ENCODE results near the gene PIP5K1C.
"Not testable (repeated sequence)": the region's sequence is repeated elsewhere in the genome, so short reads cannot be mapped to it uniquely, and the experiment has no call there.

The PIP5K1C gene

GRCh38 chr19:3656073-3656746 is 44.1 kb downstream of the PIP5K1C start:
- Mint-ChIP-seq H3K27me3 (no peaks in the 10 kb centered on the region), H3K9me3 (ENCODE audit: low read depth) (no peaks in the 10 kb centered on the region), H3K4me1 (ENCODE audit: low read depth) (no peaks in the 10 kb centered on the region), H3K27ac (no peak overlapping the region), H3K4me3 (no peak overlapping the region), H3K36me3 (no peaks in the 10 kb centered on the region)

GRCh38 chr19:3655402-3656072 is 44.7 kb downstream of the PIP5K1C start:
- H3K27me3 Mint-ChIP-seq = no peaks in the 10 kb centered on the region
- H3K36me3 Mint-ChIP-seq = no peaks in the 10 kb centered on the region
- no peaks in the 10 kb centered on the region for H3K4me1 Mint-ChIP-seq (ENCODE audit: low read depth)

GRCh38 chr19:3653865-3654513 is 46.3 kb downstream of the PIP5K1C start:
- H3K27ac Mint-ChIP-seq = no peak overlapping the region
- H3K4me1 Mint-ChIP-seq (ENCODE audit: low read depth) = no peaks in the 10 kb centered on the region
- no peaks in the 10 kb centered on the region for H3K27me3 Mint-ChIP-seq
- no peak overlapping the region for H3K4me3 Mint-ChIP-seq
- no peaks in the 10 kb centered on the region for H3K9me3 Mint-ChIP-seq (ENCODE audit: low read depth)
- H3K36me3 Mint-ChIP-seq = no peaks in the 10 kb centered on the region

More at GRCh38 chr19:3655402-3656072, 44.7 kb downstream of the PIP5K1C start:
- Mint-ChIP-seq H3K4me3 (no peak overlapping the region), H3K27ac (no peak overlapping the region), H3K9me3 (ENCODE audit: low read depth) (no peaks in the 10 kb centered on the region)

- H3K4me1 Mint-ChIP-seq (ENCODE audit: low read depth) = no peaks in the 10 kb centered on the region
Measured at GRCh38 chr19:3653081-3653795, 47.0 kb downstream of the PIP5K1C start.

GRCh38 chr19:3652422-3652821 is 47.8 kb downstream of the PIP5K1C start:
- H3K36me3 Mint-ChIP-seq = no peaks in the 10 kb centered on the region
- H3K27me3 Mint-ChIP-seq = no peaks in the 10 kb centered on the region
- H3K4me1 Mint-ChIP-seq (ENCODE audit: low read depth) = no peaks in the 10 kb centered on the region
- H3K9me3 Mint-ChIP-seq (ENCODE audit: low read depth) = no peaks in the 10 kb centered on the region
- no peak overlapping the region for H3K27ac Mint-ChIP-seq
- no peak overlapping the region for H3K4me3 Mint-ChIP-seq

More at GRCh38 chr19:3653081-3653795, 47.0 kb downstream of the PIP5K1C start:
- Mint-ChIP-seq H3K4me3 (no peak overlapping the region), H3K9me3 (ENCODE audit: low read depth) (no peaks in the 10 kb centered on the region), H3K27ac (no peak overlapping the region), H3K36me3 (no peaks in the 10 kb centered on the region), H3K27me3 (no peaks in the 10 kb centered on the region)

GRCh38 chr19:3651684-3652083 is 48.6 kb downstream of the PIP5K1C start:
- no peak overlapping the region for H3K4me3 Mint-ChIP-seq
- no peaks in the 10 kb centered on the region for H3K27me3 Mint-ChIP-seq
- no peak overlapping the region for H3K27ac Mint-ChIP-seq
- no peaks in the 10 kb centered on the region for H3K9me3 Mint-ChIP-seq (ENCODE audit: low read depth)
- H3K4me1 Mint-ChIP-seq (ENCODE audit: low read depth) = no peaks in the 10 kb centered on the region
- H3K36me3 Mint-ChIP-seq = no peaks in the 10 kb centered on the region

GRCh38 chr19:3649888-3650287 is 50.4 kb downstream of the PIP5K1C start:
- Mint-ChIP-seq H3K27ac (no peak overlapping the region), H3K27me3 (no peaks in the 10 kb centered on the region), H3K4me3 (no peak overlapping the region), H3K9me3 (ENCODE audit: low read depth) (no peaks in the 10 kb centered on the region), H3K36me3 (no peaks in the 10 kb centered on the region), H3K4me1 (ENCODE audit: low read depth) (no peaks in the 10 kb centered on the region)

GRCh38 chr19:3648037-3648905 is 52.0 kb downstream of the PIP5K1C start:
- no peaks in the 10 kb centered on the region for H3K27me3 Mint-ChIP-seq
- no peaks in the 10 kb centered on the region for H3K9me3 Mint-ChIP-seq (ENCODE audit: low read depth)
- no peak overlapping the region for H3K4me3 Mint-ChIP-seq
- H3K27ac Mint-ChIP-seq = no peak overlapping the region
- no peaks in the 10 kb centered on the region for H3K36me3 Mint-ChIP-seq
- H3K4me1 Mint-ChIP-seq (ENCODE audit: low read depth) = no peaks in the 10 kb centered on the region

- not testable (repeated sequence) for H3K36me3 Mint-ChIP-seq; H3K4me1 Mint-ChIP-seq (ENCODE audit: low read depth)
Measured at GRCh38 chr19:3647102-3647501, 53.2 kb downstream of the PIP5K1C start.

GRCh38 chr19:3646336-3647092 is 53.8 kb downstream of the PIP5K1C start:
- no peak overlapping the region for H3K27ac Mint-ChIP-seq
- no peak overlapping the region for H3K4me3 Mint-ChIP-seq
- H3K36me3 Mint-ChIP-seq = no peaks in the 10 kb centered on the region
- no peaks in the 10 kb centered on the region for H3K4me1 Mint-ChIP-seq (ENCODE audit: low read depth)
- no peaks in the 10 kb centered on the region for H3K27me3 Mint-ChIP-seq
- H3K9me3 Mint-ChIP-seq (ENCODE audit: low read depth) = no peaks in the 10 kb centered on the region

More at GRCh38 chr19:3647102-3647501, 53.2 kb downstream of the PIP5K1C start:
- H3K27ac Mint-ChIP-seq; H3K4me3 Mint-ChIP-seq; H3K9me3 Mint-ChIP-seq (ENCODE audit: low read depth); H3K27me3 Mint-ChIP-seq: not testable (repeated sequence)

GRCh38 chr19:3645726-3646125 is 54.5 kb downstream of the PIP5K1C start:
- Mint-ChIP-seq H3K9me3 (ENCODE audit: low read depth) (no peaks in the 10 kb centered on the region), H3K36me3 (no peaks in the 10 kb centered on the region), H3K4me3 (no peak overlapping the region), H3K4me1 (ENCODE audit: low read depth) (no peaks in the 10 kb centered on the region), H3K27me3 (no peaks in the 10 kb centered on the region), H3K27ac (no peak overlapping the region)

- H3K4me1 Mint-ChIP-seq (ENCODE audit: low read depth) = no peaks in the 10 kb centered on the region
Measured at GRCh38 chr19:3645067-3645396, 55.2 kb downstream of the PIP5K1C start.

GRCh38 chr19:3644351-3645066 is 55.8 kb downstream of the PIP5K1C start:
- no peak overlapping the region for H3K27ac Mint-ChIP-seq
- no peaks in the 10 kb centered on the region for H3K9me3 Mint-ChIP-seq (ENCODE audit: low read depth)
- no peak overlapping the region for H3K4me3 Mint-ChIP-seq
- H3K36me3 Mint-ChIP-seq = no peaks in the 10 kb centered on the region
- no peaks in the 10 kb centered on the region for H3K27me3 Mint-ChIP-seq
- H3K4me1 Mint-ChIP-seq (ENCODE audit: low read depth) = no peaks in the 10 kb centered on the region

More at GRCh38 chr19:3645067-3645396, 55.2 kb downstream of the PIP5K1C start:
- no peak overlapping the region for H3K4me3 Mint-ChIP-seq
- H3K27me3 Mint-ChIP-seq = no peaks in the 10 kb centered on the region
- no peaks in the 10 kb centered on the region for H3K36me3 Mint-ChIP-seq
- H3K27ac Mint-ChIP-seq = no peak overlapping the region
- H3K9me3 Mint-ChIP-seq (ENCODE audit: low read depth) = no peaks in the 10 kb centered on the region
